Measurements from ENCODE around the gene LRG1. TPM values are rescaled to one million over a fixed set of nuclear protein-coding genes. Genes with fewer than 3 reads are reported as not detected.

Gene LRG1
- total and polyA plus RNA-seq, 4 donors: 14.4 to 56.7 (median 15.6) TPM

DNA sequence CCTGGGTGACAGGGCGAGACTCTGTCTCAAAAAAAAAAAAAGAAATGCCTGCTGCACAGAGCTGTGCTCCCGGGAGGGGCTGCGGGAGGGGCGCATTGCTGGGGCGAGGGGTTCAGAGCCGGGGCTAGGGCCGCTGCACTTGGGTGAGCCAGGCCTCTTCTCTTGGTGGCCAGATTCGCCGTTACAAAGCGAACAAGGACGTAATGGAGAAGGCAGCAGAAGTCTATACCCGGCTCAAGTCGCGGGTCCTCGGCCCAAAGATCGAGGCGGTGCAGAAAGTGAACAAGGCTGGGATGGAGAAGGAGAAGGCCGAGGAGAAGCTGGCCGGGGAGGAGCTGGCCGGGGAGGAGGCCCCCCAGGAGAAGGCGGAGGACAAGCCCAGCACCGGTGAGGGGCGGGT, 40.5 kb downstream of the LRG1 start:
- 95 to 98% methylated on average over 22 to 23 of the region's 23 CpGs for WGBS, 2 donors
- peaks cover 1 to 84% (median 11%) of the 10 kb centered on the region in 4 donors for H3K36me3 ChIP-seq (ENCODE audit: control insufficient read depth in 4 of 4, insufficient read depth in 4 of 4, low read length in 4 of 4)
- H3K9ac ChIP-seq (ENCODE audit: insufficient read depth in 1 of 2, low read length in 2 of 2): no peak overlapping the region
- ATAC-seq (ENCODE audit: insufficient read depth, low FRiP score) (no peak), DNase-seq (no peak)
- no peaks in the 10 kb centered on the region for H3K4me1 ChIP-seq (ENCODE audit: control insufficient read depth in 5 of 5, insufficient read depth in 5 of 5, low read length in 5 of 5)
- H3K27ac ChIP-seq (ENCODE audit: low read depth in 1 of 2, low read length in 1 of 2): no peak overlapping the region
- no peak overlapping the region for H3K4me3 ChIP-seq
- TF ChIP-seq, protein P1, sequence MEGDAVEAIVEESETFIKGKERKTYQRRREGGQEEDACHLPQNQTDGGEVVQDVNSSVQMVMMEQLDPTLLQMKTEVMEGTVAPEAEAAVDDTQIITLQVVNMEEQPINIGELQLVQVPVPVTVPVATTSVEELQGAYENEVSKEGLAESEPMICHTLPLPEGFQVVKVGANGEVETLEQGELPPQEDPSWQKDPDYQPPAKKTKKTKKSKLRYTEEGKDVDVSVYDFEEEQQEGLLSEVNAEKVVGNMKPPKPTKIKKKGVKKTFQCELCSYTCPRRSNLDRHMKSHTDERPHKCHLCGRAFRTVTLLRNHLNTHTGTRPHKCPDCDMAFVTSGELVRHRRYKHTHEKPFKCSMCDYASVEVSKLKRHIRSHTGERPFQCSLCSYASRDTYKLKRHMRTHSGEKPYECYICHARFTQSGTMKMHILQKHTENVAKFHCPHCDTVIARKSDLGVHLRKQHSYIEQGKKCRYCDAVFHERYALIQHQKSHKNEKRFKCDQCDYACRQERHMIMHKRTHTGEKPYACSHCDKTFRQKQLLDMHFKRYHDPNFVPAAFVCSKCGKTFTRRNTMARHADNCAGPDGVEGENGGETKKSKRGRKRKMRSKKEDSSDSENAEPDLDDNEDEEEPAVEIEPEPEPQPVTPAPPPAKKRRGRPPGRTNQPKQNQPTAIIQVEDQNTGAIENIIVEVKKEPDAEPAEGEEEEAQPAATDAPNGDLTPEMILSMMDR (IDR thresholded peaks at IDR 0.05; ENCODE audit: control extremely low read depth, extremely low read depth): no peak
- H3K27me3 ChIP-seq (ENCODE audit: control insufficient read depth in 3 of 3, insufficient read depth in 3 of 3, low read length in 2 of 3): no peaks in the 10 kb centered on the region
- H3K9me3 ChIP-seq (ENCODE audit: control insufficient read depth in 4 of 4, insufficient read depth in 3 of 4, low read length in 3 of 4): no peaks in the 10 kb centered on the region

DNA sequence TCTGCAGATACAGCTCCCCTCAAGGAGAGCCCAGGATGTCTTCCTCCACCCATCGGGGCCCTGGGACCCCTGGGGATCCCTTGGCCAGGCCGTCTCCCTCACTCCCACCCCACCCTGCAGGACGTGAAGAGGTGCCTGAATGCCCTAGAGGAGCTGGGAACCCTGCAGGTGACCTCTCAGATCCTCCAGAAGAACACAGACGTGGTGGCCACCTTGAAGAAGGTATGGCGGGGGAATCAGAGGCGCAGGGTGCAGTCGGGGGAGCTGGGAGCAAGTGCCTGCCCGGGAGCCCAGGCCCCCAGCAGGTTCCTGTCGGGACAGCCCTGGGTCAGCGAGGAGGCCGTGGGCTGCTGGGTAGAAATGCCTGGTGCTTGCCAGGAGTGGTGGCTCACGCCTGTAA, 41.1 kb downstream of the LRG1 start:
- peaks cover 2 to 84% (median 13%) of the 10 kb centered on the region in 4 donors for H3K36me3 ChIP-seq (ENCODE audit: control insufficient read depth in 4 of 4, insufficient read depth in 4 of 4, low read length in 4 of 4)
- no peak for ATAC-seq (ENCODE audit: insufficient read depth, low FRiP score)
- WGBS, 2 donors: 96 to 98% methylated on average over 11 to 12 of the region's 12 CpGs

DNA sequence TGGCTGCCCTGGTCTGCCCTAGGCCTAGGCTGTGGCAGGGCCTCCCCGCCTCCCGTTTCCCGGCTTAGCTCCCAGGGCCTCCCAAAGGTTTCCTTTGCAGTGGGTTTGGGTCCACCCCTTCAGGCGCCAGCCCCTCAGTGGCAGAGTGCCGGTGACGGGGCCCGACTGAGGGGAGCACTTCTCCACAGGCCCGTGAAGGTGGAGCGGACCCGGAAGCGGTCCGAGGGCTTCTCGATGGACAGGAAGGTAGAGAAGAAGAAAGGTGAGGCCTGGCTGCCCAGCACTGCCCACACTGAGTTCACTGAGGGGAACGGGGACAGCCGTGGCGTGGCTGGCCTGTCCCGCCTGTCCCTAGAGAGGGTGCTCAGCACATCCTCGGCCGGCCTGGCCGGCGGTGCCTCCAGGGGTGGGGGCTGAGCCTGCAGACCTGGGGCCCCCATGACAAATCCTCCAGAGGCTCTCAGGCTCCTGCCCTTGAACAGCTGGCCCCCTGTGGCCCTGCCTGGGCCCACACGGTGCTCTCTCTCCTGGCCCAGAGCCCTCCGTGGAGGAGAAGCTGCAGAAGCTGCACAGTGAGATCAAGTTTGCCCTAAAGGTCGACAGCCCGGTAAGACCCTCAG, 42.0 kb downstream of the LRG1 start:
- H3K9ac ChIP-seq (ENCODE audit: insufficient read depth in 1 of 2, low read length in 2 of 2): no peak overlapping the region
- peaks cover 5 to 82% (median 13%) of the 10 kb centered on the region in 4 donors for H3K36me3 ChIP-seq (ENCODE audit: control insufficient read depth in 4 of 4, insufficient read depth in 4 of 4, low read length in 4 of 4)
- DNase-seq (no peak), ATAC-seq (ENCODE audit: insufficient read depth, low FRiP score) (no peak)
- TF ChIP-seq, protein P1 (IDR thresholded peaks at IDR 0.05; ENCODE audit: control extremely low read depth, extremely low read depth): no peak
- H3K4me3 ChIP-seq: no peak overlapping the region
- H3K27me3 ChIP-seq (ENCODE audit: control insufficient read depth in 3 of 3, insufficient read depth in 3 of 3, low read length in 2 of 3): no peaks in the 10 kb centered on the region
- H3K27ac ChIP-seq (ENCODE audit: low read depth in 1 of 2, low read length in 1 of 2): no peak overlapping the region
- 93 to 94% methylated on average over 23 to 25 of the region's 25 CpGs for WGBS, 2 donors
- H3K4me1 ChIP-seq (ENCODE audit: control insufficient read depth in 5 of 5, insufficient read depth in 5 of 5, low read length in 5 of 5): no peaks in the 10 kb centered on the region
- H3K9me3 ChIP-seq (ENCODE audit: control insufficient read depth in 4 of 4, insufficient read depth in 3 of 4, low read length in 3 of 4): peaks cover 0 to 2% (median 0%) of the 10 kb centered on the region in 4 donors

More for the DNA sequence above, 41.1 kb downstream of the LRG1 start:
- no peak overlapping the region for H3K27ac ChIP-seq (ENCODE audit: low read depth in 1 of 2, low read length in 1 of 2)
- H3K4me1 ChIP-seq (ENCODE audit: control insufficient read depth in 5 of 5, insufficient read depth in 5 of 5, low read length in 5 of 5): no peaks in the 10 kb centered on the region
- TF ChIP-seq, protein P1 (IDR thresholded peaks at IDR 0.05; ENCODE audit: control extremely low read depth, extremely low read depth): no peak
- no peaks in the 10 kb centered on the region for H3K27me3 ChIP-seq (ENCODE audit: control insufficient read depth in 3 of 3, insufficient read depth in 3 of 3, low read length in 2 of 3)
- no peaks in the 10 kb centered on the region for H3K9me3 ChIP-seq (ENCODE audit: control insufficient read depth in 4 of 4, insufficient read depth in 3 of 4, low read length in 3 of 4)
- H3K9ac ChIP-seq (ENCODE audit: insufficient read depth in 1 of 2, low read length in 2 of 2): no peak overlapping the region
- H3K4me3 ChIP-seq: no peak overlapping the region
- no peak for DNase-seq

DNA sequence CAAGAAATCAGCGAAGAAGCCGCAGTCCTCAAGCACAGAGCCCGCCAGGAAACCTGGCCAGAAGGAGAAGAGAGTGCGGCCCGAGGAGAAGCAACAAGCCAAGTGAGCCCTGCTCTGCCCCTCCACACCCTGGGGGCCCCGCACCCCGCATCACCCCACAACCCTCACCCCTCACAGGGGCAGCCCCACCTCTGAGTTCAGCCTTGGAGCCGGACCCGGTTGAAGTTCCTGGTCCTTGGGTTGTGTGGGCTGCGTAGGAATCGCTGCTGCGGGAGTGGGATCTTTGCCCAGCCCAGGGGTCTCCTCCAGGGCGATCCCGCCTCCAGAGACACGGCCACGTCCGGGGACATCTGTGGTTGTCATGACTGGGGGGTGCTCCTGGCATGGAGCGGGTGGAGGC, 43.5 kb downstream of the LRG1 start:
- peaks cover 6 to 76% (median 23%) of the 10 kb centered on the region in 4 donors for H3K36me3 ChIP-seq (ENCODE audit: control insufficient read depth in 4 of 4, insufficient read depth in 4 of 4, low read length in 4 of 4)

More for the DNA sequence above, 43.5 kb downstream of the LRG1 start:
- no peak overlapping the region for H3K9ac ChIP-seq (ENCODE audit: insufficient read depth in 1 of 2, low read length in 2 of 2)
- H3K27me3 ChIP-seq (ENCODE audit: control insufficient read depth in 3 of 3, insufficient read depth in 3 of 3, low read length in 2 of 3): no peaks in the 10 kb centered on the region
- no peak overlapping the region for H3K27ac ChIP-seq (ENCODE audit: low read depth in 1 of 2, low read length in 1 of 2)
- no peak overlapping the region for H3K4me3 ChIP-seq
- H3K9me3 ChIP-seq (ENCODE audit: control insufficient read depth in 4 of 4, insufficient read depth in 3 of 4, low read length in 3 of 4): peaks cover 0 to 5% (median 0%) of the 10 kb centered on the region in 4 donors
- 91% methylated on average over 18 of the region's 18 CpGs for WGBS, 2 donors
- ATAC-seq (ENCODE audit: insufficient read depth, low FRiP score) (no peak), DNase-seq (no peak)
- H3K4me1 ChIP-seq (ENCODE audit: control insufficient read depth in 5 of 5, insufficient read depth in 5 of 5, low read length in 5 of 5): no peaks in the 10 kb centered on the region
- TF ChIP-seq, protein P1 (IDR thresholded peaks at IDR 0.05; ENCODE audit: control extremely low read depth, extremely low read depth): no peak

Data from lung (tissue), 12 donors.